HepG2 (cell line): ENCODE results near the gene MAVS. TPM values are rescaled to one million over a fixed set of nuclear protein-coding genes. Genes with fewer than 3 reads are reported as not detected.

Experiments used
- ARID2 ChIP-seq: sonication (generic); formaldehyde crosslinking; IDR thresholded peaks from 2 replicates; pipeline ENCODE4 v1.8.1; 2022; ENCODE audit warnings: mild to moderate bottlenecking, missing genetic modification reagents, borderline replicate concordance
- ATRX ChIP-seq: sonication (generic); formaldehyde crosslinking; IDR thresholded peaks from 2 replicates; pipeline ENCODE4 v1.4.0; 2020; ENCODE audit warnings: missing genetic modification reagents, borderline replicate concordance
- CEBPG ChIP-seq: IDR thresholded peaks from 2 replicates; pipeline ENCODE4 v1.6.1; 2016
- CHCHD3 ChIP-seq: sonication (generic); formaldehyde crosslinking; IDR thresholded peaks from 2 replicates; pipeline ENCODE4 v1.8.0; 2022; ENCODE audit warnings: mild to moderate bottlenecking, missing genetic modification reagents, moderate library complexity
- FOSL1 ChIP-seq: sonication (generic); formaldehyde crosslinking; IDR thresholded peaks from 2 replicates; pipeline ENCODE4 v1.9.0; 2021; ENCODE audit warnings: missing genetic modification reagents, borderline replicate concordance
- MAFK ChIP-seq, 2 experiments: IDR thresholded peaks in 1 of 2; conservative IDR thresholded peaks in 1 of 2; 2 replicates each; pipeline ENCODE4 v1.6.1; 2011; ENCODE audit warnings: improper control_type of control experiment in 2 of 2, low read length in 2 of 2
- NFKB2 ChIP-seq: sonication (generic); formaldehyde crosslinking; IDR thresholded peaks from 2 replicates; pipeline ENCODE4 v1.4.0; 2020; ENCODE audit warnings: missing genetic modification reagents, borderline replicate concordance
- PTBP1 ChIP-seq: fragments of 200-400 bp; formaldehyde crosslinking; IDR thresholded peaks from 2 replicates; pipeline ENCODE4 v1.6.1; 2018; ENCODE audit warnings: low read length, low read depth; ENCODE audit not compliant: poor library complexity, severe bottlenecking
- REXO4 ChIP-seq: sonication (generic); formaldehyde crosslinking; IDR thresholded peaks from 2 replicates; pipeline ENCODE4 v1.8.0; 2022; ENCODE audit warnings: missing genetic modification reagents, mild to moderate bottlenecking, borderline replicate concordance
- SCMH1 ChIP-seq: sonication (generic); formaldehyde crosslinking; IDR thresholded peaks from 2 replicates; pipeline ENCODE4 v1.9.0; 2021; ENCODE audit warnings: missing genetic modification reagents, mild to moderate bottlenecking, borderline replicate concordance
- SKIL ChIP-seq: sonication (generic); formaldehyde crosslinking; IDR thresholded peaks from 2 replicates; pipeline ENCODE4 v1.8.0; 2022; ENCODE audit warnings: missing genetic modification reagents, mild to moderate bottlenecking, moderate library complexity, borderline replicate concordance
- ZMYM2 ChIP-seq: sonication (generic); formaldehyde crosslinking; IDR thresholded peaks from 2 replicates; pipeline ENCODE4 v1.8.0; 2022; ENCODE audit warnings: mild to moderate bottlenecking, missing genetic modification reagents
- ZNF121 ChIP-seq: sonication (generic); formaldehyde crosslinking; IDR thresholded peaks from 2 replicates; pipeline ENCODE4 v1.5.0; 2020; ENCODE audit warnings: mild to moderate bottlenecking, missing genetic modification reagents
- ZNF230 ChIP-seq: sonication (generic); formaldehyde crosslinking; IDR thresholded peaks from 2 replicates; pipeline ENCODE4 v1.4.0; 2020; ENCODE audit warnings: mild to moderate bottlenecking, missing genetic modification reagents
- ZNF280D ChIP-seq: sonication (generic); formaldehyde crosslinking; IDR thresholded peaks from 2 replicates; pipeline ENCODE4 v1.5.1; 2020; ENCODE audit warnings: mild to moderate bottlenecking, missing genetic modification reagents
- ZNF367 ChIP-seq: sonication (generic); formaldehyde crosslinking; IDR thresholded peaks from 2 replicates; pipeline ENCODE4 v1.4.0; 2020; ENCODE audit warnings: missing genetic modification reagents, borderline replicate concordance
- ZNF569 ChIP-seq: sonication (generic); formaldehyde crosslinking; IDR thresholded peaks from 2 replicates; pipeline ENCODE4 v1.5.0; 2020; ENCODE audit warnings: mild to moderate bottlenecking, missing genetic modification reagents, moderate library complexity, borderline replicate concordance
- polyA plus RNA-seq, 8 experiments: library from polyadenylated mRNA; depleted of rRNA in 3 of 8; stranded (reverse) in 7 of 8; unstranded in 1 of 8; fragments of >200 nt; fragmentation: Illumina TruSeq in 4 of 8; extraction: Trizol in 4 of 8; gene quantifications; 2 replicates each; pipeline versions ENCODE4 v1.2.1 to v1.2.3, GENCODE V29; 2011 to 2016; ENCODE audit warnings: low read depth in 4 of 8, missing spikeins in 1 of 8, mixed read lengths in 1 of 8; ENCODE audit not compliant: insufficient read depth in 1 of 8
- total RNA-seq, 5 experiments: library from RNA; depleted of rRNA; stranded (reverse); fragments of >200 nt; fragmentation: Illumina TruSeq; extraction: Trizol; gene quantifications; 2 replicates each; pipeline ENCODE4 v1.2.3, GENCODE V29; 2016; ENCODE audit warnings: low read depth in 1 of 5
- TF ChIP-seq, protein P1 (sequence below): sonication (generic); formaldehyde crosslinking; IDR thresholded peaks from 2 replicates; pipeline ENCODE4 v1.5.0; 2020; ENCODE audit warnings: missing genetic modification reagents, mild to moderate bottlenecking, borderline replicate concordance
- TF ChIP-seq, protein P2 (sequence below): sonication (generic); formaldehyde crosslinking; IDR thresholded peaks from 2 replicates; pipeline ENCODE4 v1.5.0; 2020; ENCODE audit warnings: missing genetic modification reagents, mild to moderate bottlenecking, borderline replicate concordance
- TF ChIP-seq, protein P3 (sequence below): sonication (generic); formaldehyde crosslinking; IDR thresholded peaks from 2 replicates; pipeline ENCODE4 v1.8.0; 2022; ENCODE audit warnings: mild to moderate bottlenecking, missing genetic modification reagents

The MAVS gene
- total and polyA plus RNA-seq, 2 of the 13 experiments (the other 11 are each of a cell fraction or from before 2014, with no cell fraction given): 27.3 to 36.6 TPM

DNA sequence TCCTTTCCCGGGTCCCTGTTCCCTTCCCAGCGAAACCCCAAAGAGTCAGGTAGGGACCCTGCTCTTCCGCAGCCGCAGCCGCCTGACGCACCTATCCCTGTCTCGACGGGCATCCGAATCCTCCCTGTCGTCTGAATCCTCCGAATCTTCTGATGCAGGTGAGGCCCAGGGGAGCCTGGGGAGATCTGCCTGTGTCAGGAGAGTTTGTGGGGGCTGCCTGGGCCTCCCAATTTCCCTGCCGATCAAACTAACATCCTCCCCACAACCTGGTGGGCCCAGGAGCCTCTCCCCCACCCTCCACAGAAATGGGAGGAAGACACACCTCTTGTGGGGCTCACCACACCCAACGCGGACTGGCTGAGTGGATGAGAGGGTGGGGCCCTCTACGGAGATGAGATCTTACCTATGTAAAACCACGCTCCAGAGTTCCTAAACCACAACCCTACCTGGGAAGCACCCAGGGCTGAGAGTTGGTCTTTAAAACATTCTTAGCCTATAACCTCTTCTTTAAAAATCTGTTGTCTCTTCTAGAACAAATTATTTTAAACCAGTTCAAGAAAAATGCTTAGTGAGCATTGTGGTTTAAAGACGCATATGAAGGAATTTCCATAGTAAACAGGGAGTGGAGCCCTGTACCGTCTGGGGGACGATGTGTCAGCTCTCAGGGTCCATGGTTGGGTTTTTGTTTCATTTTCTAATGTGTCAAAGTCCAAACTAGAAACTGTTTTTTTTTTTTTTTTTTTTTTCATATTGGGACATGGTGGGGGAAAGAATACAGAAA is 48.9 kb upstream of the MAVS start (continued):
- TF ChIP-seq ZNF569 (CRISPR knock-in tag): no peak
- TF ChIP-seq MAFK (conservative IDR thresholded peaks at IDR 0.05 in 1 of 2, IDR thresholded peaks at IDR 0.05 in 1 of 2; ENCODE audit: low read length in 2 of 2): peak; percentile 91 to 97
- no peak for TF ChIP-seq ARID2 (CRISPR knock-in tag)
- TF ChIP-seq ZNF230 (CRISPR knock-in tag): 0 out of 2 replicates have a peak, but pooled peaks have one; percentile 19
- no peak for TF ChIP-seq CHCHD3 (CRISPR knock-in tag)
- TF ChIP-seq CEBPG (CRISPR knock-in tag): no peak
- TF ChIP-seq SKIL (CRISPR knock-in tag): no peak
- 0 out of 2 replicates have a peak, but pooled peaks have one; percentile 28 for TF ChIP-seq ZMYM2 (CRISPR knock-in tag)
- TF ChIP-seq REXO4 (CRISPR knock-in tag): no peak
- TF ChIP-seq SCMH1: no peak
- TF ChIP-seq ZNF280D (CRISPR knock-in tag): no peak
- TF ChIP-seq, protein P1, sequence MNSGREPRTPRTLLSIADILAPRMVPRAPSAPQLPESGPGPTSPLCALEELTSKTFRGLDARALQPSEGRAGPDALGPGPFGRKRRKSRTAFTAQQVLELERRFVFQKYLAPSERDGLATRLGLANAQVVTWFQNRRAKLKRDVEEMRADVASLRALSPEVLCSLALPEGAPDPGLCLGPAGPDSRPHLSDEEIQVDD (CRISPR knock-in tag): 0 out of 2 replicates have a peak, but pooled peaks have one; percentile 45
- TF ChIP-seq, protein P2, sequence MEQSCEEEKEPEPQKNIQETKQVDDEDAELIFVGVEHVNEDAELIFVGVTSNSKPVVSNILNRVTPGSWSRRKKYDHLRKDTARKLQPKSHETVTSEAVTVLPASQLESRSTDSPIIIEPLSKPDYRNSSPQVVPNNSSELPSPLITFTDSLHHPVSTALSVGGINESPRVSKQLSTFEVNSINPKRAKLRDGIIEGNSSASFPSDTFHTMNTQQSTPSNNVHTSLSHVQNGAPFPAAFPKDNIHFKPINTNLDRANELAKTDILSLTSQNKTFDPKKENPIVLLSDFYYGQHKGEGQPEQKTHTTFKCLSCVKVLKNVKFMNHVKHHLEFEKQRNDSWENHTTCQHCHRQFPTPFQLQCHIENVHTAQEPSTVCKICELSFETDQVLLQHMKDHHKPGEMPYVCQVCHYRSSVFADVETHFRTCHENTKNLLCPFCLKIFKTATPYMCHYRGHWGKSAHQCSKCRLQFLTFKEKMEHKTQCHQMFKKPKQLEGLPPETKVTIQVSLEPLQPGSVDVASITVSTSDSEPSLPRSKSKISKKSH (CRISPR knock-in tag): peak; percentile 84; the same call in 1 of the 2 replicates
- TF ChIP-seq ATRX (CRISPR knock-in tag): no peak
- TF ChIP-seq PTBP1: peak; percentile 74
- TF ChIP-seq FOSL1 (CRISPR knock-in tag): no peak
- no peak for TF ChIP-seq ZNF121 (CRISPR knock-in tag)
- TF ChIP-seq, protein P3, sequence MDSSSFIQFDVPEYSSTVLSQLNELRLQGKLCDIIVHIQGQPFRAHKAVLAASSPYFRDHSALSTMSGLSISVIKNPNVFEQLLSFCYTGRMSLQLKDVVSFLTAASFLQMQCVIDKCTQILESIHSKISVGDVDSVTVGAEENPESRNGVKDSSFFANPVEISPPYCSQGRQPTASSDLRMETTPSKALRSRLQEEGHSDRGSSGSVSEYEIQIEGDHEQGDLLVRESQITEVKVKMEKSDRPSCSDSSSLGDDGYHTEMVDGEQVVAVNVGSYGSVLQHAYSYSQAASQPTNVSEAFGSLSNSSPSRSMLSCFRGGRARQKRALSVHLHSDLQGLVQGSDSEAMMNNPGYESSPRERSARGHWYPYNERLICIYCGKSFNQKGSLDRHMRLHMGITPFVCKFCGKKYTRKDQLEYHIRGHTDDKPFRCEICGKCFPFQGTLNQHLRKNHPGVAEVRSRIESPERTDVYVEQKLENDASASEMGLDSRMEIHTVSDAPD (CRISPR knock-in tag): no peak
- no peak for TF ChIP-seq ZNF367 (CRISPR knock-in tag)
- no peak; the same call in 1 of the 2 replicates for TF ChIP-seq NFKB2 (CRISPR knock-in tag)
